Mesothelial cell of epicardium (in vitro differentiated cells): Measurements from ENCODE around the gene RRN3. TPM values are rescaled to one million over a fixed set of nuclear protein-coding genes. Genes with fewer than 3 reads are reported as not detected.
A peak's percentile ranks its signal among the peaks of the same experiment; 100 is the strongest.
"Not testable (repeated sequence)": the region's sequence is repeated elsewhere in the genome, so short reads cannot be mapped to it uniquely, and the experiment has no call there.

ENCODE experiments used
- DNase-seq, 2 experiments: peaks; one replicate each; pipeline ENCODE4 v3.0.0; 2021; ENCODE audit warnings: low spot score in 2 of 2; ENCODE audit not compliant: unreplicated experiment in 2 of 2
- H3K27ac Mint-ChIP-seq: 2 replicates; pipeline ENCODE4 v1.8.0; 2021; ENCODE audit warnings: mixed read lengths
- H3K27me3 Mint-ChIP-seq: 2 replicates; pipeline ENCODE4 v1.8.0; 2021; ENCODE audit warnings: low read depth, mixed read lengths
- H3K36me3 Mint-ChIP-seq: 2 replicates; pipeline ENCODE4 v1.8.0; 2021; ENCODE audit warnings: mixed read lengths
- H3K4me1 Mint-ChIP-seq: 2 replicates; pipeline ENCODE4 v1.8.0; 2021; ENCODE audit warnings: mixed read lengths
- H3K4me3 Mint-ChIP-seq: 2 replicates; pipeline ENCODE4 v1.8.0; 2021; ENCODE audit warnings: mild to moderate bottlenecking, moderate library complexity, mixed read lengths
- H3K9me3 Mint-ChIP-seq: 2 replicates; pipeline ENCODE4 v1.8.0; 2021; ENCODE audit warnings: mixed read lengths
- microRNA-seq: library from miRNA; unstranded; fragments of <30 nt; microRNA quantifications from one replicate; pipeline ENCODE4 v1.2.0, GENCODE V29; 2021; ENCODE audit warnings: inconsistent platforms, mixed read lengths
- total RNA-seq: library from RNA; stranded (reverse); gene quantifications from 3 replicates; pipeline ENCODE4 v1.2.1, GENCODE V29; 2021

The RRN3 gene
- total RNA-seq, 1 donor from 2014 or later = 31.9 TPM

DNA sequence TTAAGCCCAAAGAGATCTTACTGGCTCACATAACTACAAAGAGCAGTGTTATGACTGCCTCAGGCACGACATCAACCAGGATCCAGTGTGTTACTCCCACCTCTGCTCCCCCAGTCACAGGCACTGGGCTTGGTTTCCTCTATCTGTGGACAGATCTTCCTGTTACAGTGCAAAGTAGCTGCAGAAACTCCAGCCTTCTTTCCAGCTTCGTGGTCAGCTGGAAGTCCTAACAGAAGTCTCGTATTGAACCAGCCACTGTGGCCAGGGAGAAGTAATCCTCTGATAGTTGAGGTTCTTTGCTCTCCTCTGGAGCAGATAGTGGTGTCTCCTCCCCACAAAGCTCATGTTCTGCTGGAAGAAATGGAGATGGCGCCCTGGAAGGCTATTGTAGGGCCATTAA is 77.7 kb downstream of the RRN3 start:
- peak in 1 of 2 experiments; percentile 37 for DNase-seq

DNA sequence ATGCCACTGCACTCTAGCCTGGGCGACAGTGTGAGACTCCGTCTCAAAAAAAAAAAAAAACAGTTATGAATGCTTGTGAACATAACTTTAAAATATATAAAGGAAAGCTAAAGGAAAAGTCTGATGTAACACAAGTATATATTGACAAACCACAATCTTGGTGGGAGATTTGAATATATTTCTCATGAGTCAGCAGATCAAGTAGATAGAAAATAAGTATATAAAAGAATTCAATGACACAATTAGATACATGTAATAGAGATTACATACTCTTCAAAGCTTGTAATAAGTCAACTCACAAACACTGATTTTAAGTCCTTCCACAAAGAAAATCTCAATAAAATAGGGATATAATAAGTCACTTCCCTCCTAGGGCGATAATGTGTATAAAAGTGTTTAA is 78.4 kb downstream of the RRN3 start:
- H3K36me3 Mint-ChIP-seq = peaks cover 44% of the 10 kb centered on the region
- H3K4me3 Mint-ChIP-seq, DNase-seq, H3K27ac Mint-ChIP-seq, H3K27me3 Mint-ChIP-seq, H3K4me1 Mint-ChIP-seq, H3K9me3 Mint-ChIP-seq: not testable (repeated sequence)

More for the DNA sequence above, 77.7 kb downstream of the RRN3 start:
- H3K4me3 Mint-ChIP-seq, H3K4me1 Mint-ChIP-seq, H3K9me3 Mint-ChIP-seq, H3K27me3 Mint-ChIP-seq: not testable (repeated sequence)
- Mint-ChIP-seq H3K27ac (peak overlapping the region; percentile 19), H3K36me3 (peaks cover 39% of the 10 kb centered on the region)

DNA sequence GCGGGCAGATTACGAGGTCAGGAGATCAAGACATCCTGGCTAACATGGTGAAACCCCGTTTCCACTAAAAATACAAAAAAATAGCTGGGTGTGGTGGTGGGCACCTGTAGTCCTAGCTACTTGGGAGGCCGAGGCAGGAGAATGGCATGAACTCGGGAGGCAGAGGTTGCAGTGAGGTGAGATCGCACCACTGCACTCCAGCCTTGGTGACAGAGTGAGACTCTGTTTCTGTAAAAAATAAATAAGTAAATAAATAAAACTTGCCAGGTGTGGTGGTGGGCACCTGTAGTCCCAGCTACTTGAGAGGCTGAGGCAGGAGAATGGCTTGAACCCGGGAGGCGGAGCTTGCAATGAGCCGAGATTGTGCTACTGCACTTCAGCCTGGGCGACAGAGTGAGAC is 81.1 kb downstream of the RRN3 start:
- H3K36me3 Mint-ChIP-seq = peaks cover 44% of the 10 kb centered on the region
- H3K4me3 Mint-ChIP-seq, H3K9me3 Mint-ChIP-seq, H3K27me3 Mint-ChIP-seq, H3K4me1 Mint-ChIP-seq, H3K27ac Mint-ChIP-seq: not testable (repeated sequence)
- DNase-seq = peak in 1 of 2 experiments; percentile 11

Small RNA genes within 50 kb of the gene (microRNA-seq; reads per million reads assigned to microRNA genes)
- not detected for gene MIR1972-1
- gene MIR6511B2 = not detected

Other genes starting within 250 kb of the RRN3 start
- 261 to 262 TPM (median 262 TPM) in 3 replicates for gene NPIPA1, start 156.8 kb downstream of the RRN3 start, total RNA-seq
- 108 to 115 TPM (median 111 TPM) in 3 replicates for gene PDXDC1, start 119.2 kb downstream of the RRN3 start, total RNA-seq
- 22.1 to 23.3 TPM (median 22.8 TPM) in 3 replicates for gene NTAN1, start 38.2 kb downstream of the RRN3 start, total RNA-seq